Osteoblast (primary cell): ENCODE data around the gene ACAP2. TPM values are rescaled to one million over a fixed set of nuclear protein-coding genes. Genes with fewer than 3 reads are reported as not detected.

Experiments
- DNase-seq: peaks from one replicate; pipeline ENCODE4 v3.0.0; 2011; ENCODE audit warnings: low spot score, mixed read lengths; ENCODE audit not compliant: insufficient read length; ENCODE audit errors: missing footprints
- H2AFZ ChIP-seq: 2 replicates; pipeline ENCODE4 v1.6.0; 2011; ENCODE audit warnings: mild to moderate bottlenecking, low read length
- H3K27ac ChIP-seq: 2 replicates; pipeline ENCODE4 v1.5.1; 2011; ENCODE audit warnings: mild to moderate bottlenecking, low read depth, low read length, moderate library complexity
- H3K27me3 ChIP-seq: 2 replicates; pipeline ENCODE4 v1.6.0; 2012; ENCODE audit warnings: mild to moderate bottlenecking, control low read depth, inconsistent platforms, low read length, moderate library complexity; ENCODE audit not compliant: insufficient read depth
- H3K36me3 ChIP-seq: 2 replicates; pipeline ENCODE4 v1.5.1; 2011; ENCODE audit warnings: mild to moderate bottlenecking, low read length, control low read depth, moderate library complexity; ENCODE audit not compliant: insufficient read depth
- H3K4me1 ChIP-seq: 2 replicates; pipeline ENCODE4 v1.5.1; 2011; ENCODE audit warnings: mild to moderate bottlenecking, low read length, control low read depth, moderate library complexity; ENCODE audit not compliant: insufficient read depth
- H3K4me2 ChIP-seq: 2 replicates; pipeline ENCODE4 v1.6.0; 2011; ENCODE audit warnings: mild to moderate bottlenecking, low read length; ENCODE audit not compliant: insufficient read depth
- H3K4me3 ChIP-seq: fragments of 200-600 bp; sonication (generic); 3 replicates; pipeline ENCODE4 v1.5.1; 2012; ENCODE audit warnings: mild to moderate bottlenecking, low read length, inconsistent platforms; ENCODE audit not compliant: insufficient read depth
- H3K79me2 ChIP-seq: 2 replicates; pipeline ENCODE4 v1.6.0; 2012; ENCODE audit warnings: mild to moderate bottlenecking, low read length, control low read depth, inconsistent platforms; ENCODE audit not compliant: insufficient read depth
- H3K9me3 ChIP-seq: 2 replicates; pipeline ENCODE4 v1.5.1; 2011; ENCODE audit warnings: low read depth, low read length, control low read depth
- H4K20me1 ChIP-seq: 2 replicates; pipeline ENCODE4 v1.6.0; 2012; ENCODE audit warnings: mild to moderate bottlenecking, low read length, control low read depth; ENCODE audit not compliant: insufficient read depth
- total RNA-seq: library from RNA; depleted of rRNA; stranded (reverse); fragments of >200 nt; gene quantifications from 2 replicates; pipeline ENCODE4 v1.2.3, GENCODE V29; 2012
- TF ChIP-seq, protein P1 (sequence below): IDR thresholded peaks from 2 replicates; pipeline ENCODE4 v1.5.1; 2011; ENCODE audit warnings: mild to moderate bottlenecking, low read depth, low read length, moderate library complexity; ENCODE audit errors: extremely low read depth

Gene ACAP2
- total RNA-seq, 1 donor: 121 TPM

DNA sequence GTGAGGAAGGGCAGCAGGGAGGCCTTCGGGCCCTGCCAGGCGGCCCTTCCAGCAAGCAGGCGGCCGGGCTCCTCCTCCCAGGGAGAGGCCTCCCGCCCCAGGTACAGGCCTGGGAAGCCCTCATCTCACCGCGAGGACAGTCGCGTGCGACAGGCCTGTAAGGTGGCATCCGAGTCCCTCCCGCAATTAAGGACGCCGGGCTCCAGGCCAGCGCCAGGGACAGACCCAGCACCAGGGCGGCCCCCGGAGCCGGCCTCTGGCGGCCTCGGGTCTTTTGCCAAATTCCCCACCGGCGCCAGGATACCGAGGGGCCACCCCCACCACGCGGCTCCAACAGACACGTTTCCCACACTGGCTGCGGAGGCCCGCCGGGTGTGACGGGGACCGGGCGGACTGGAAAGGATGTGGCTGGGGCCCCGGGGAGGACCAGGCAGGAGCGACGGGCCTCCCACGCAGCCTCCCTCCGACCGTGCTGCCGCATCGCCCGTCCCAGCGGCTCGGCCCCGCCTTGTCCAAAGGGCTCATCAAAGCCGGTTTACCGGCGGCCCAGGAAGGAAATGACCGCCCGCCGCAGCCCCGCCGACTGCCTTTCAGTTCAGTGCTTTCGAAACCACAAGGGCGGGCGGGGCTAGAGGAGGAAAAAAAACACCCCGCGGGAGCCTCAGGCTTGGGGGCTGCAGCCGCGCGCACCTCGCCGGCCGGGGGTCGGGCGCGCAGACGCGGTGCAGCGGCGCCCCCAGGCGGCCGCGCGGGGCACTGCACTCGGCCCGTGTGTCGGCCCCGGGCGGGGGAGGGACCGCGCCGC lies 183.1 kb downstream of the ACAP2 start:
- peak overlapping the region; percentile 93 for H3K4me2 ChIP-seq
- peak; percentile 100 for DNase-seq
- peak overlapping the region; percentile 86 for H3K4me3 ChIP-seq
- no peaks in the 10 kb centered on the region for H4K20me1 ChIP-seq
- H3K27ac ChIP-seq: peak overlapping the region; percentile 86
- no peaks in the 10 kb centered on the region for H3K9me3 ChIP-seq
- H3K27me3 ChIP-seq: no peaks in the 10 kb centered on the region
- peak overlapping the region; percentile 81 for H2AFZ ChIP-seq
- TF ChIP-seq, protein P1, sequence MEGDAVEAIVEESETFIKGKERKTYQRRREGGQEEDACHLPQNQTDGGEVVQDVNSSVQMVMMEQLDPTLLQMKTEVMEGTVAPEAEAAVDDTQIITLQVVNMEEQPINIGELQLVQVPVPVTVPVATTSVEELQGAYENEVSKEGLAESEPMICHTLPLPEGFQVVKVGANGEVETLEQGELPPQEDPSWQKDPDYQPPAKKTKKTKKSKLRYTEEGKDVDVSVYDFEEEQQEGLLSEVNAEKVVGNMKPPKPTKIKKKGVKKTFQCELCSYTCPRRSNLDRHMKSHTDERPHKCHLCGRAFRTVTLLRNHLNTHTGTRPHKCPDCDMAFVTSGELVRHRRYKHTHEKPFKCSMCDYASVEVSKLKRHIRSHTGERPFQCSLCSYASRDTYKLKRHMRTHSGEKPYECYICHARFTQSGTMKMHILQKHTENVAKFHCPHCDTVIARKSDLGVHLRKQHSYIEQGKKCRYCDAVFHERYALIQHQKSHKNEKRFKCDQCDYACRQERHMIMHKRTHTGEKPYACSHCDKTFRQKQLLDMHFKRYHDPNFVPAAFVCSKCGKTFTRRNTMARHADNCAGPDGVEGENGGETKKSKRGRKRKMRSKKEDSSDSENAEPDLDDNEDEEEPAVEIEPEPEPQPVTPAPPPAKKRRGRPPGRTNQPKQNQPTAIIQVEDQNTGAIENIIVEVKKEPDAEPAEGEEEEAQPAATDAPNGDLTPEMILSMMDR: peak; percentile 30
- H3K36me3 ChIP-seq: no peaks in the 10 kb centered on the region
- H3K4me1 ChIP-seq: peaks cover 13% of the 10 kb centered on the region
- H3K79me2 ChIP-seq: peaks cover 36% of the 10 kb centered on the region

DNA sequence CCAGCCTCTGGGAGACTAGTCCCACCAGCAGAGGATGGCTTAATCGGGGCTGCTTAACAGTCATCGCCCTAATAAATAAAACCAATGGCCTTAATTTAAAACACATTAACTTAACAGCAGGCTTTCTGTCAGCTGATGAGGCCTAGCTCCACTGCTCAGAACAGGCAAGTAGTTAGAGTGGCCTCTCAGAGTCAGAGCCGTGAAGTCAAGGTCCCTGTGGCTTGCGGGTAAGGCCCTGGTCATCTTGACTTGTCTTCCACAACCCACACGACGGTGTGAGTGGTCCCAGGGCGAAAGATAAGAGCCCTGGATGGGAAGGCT lies 183.7 kb downstream of the ACAP2 start:
- Histone ChIP-seq H3K9me3 (no peaks in the 10 kb centered on the region), H4K20me1 (no peaks in the 10 kb centered on the region), H3K4me2 (peak overlapping the region; percentile 84), H3K79me2 (peaks cover 34% of the 10 kb centered on the region), H3K4me3 (peak overlapping the region; percentile 86), H2AFZ (peak overlapping the region; percentile 81), H3K4me1 (peaks cover 13% of the 10 kb centered on the region), H3K36me3 (no peaks in the 10 kb centered on the region), H3K27me3 (no peaks in the 10 kb centered on the region), H3K27ac (peak overlapping the region; percentile 86)
- no peak for DNase-seq
- TF ChIP-seq, protein P1: no peak

DNA sequence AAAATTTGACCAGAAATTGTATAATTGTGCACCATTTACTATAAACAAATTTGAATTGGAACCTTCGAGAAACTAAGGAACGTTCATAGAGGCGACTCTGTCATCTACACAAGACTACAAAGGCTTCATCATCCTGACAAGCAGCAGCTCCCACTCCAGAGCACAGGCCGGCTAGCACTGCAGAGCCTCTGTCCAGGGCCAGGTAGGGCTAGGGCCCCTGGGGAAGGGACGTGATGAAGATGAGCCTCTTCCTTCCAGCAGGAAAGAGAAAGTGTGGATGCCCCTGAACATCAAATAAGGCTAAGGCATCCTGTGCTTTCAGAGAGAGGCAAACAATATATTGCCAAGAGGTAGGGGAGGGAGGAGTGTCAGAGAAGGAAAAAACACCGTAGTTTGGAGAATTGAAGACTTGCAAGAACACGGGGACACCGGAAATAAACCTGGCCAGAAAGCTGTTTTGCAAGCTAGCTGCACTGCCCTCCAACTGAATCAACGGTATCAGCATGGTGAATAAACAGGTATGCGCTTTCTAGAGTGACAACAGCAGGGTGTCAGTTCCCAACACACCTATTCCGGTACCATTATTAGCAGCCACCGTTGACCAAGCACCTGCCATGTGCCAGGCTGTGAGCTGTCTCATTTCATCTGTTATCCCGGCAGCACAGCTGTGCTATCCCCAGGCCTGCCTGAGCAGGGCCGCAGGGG lies 184.2 kb downstream of the ACAP2 start:
- H3K4me2 ChIP-seq: peak overlapping the region; percentile 84
- TF ChIP-seq, protein P1: no peak
- H3K27me3 ChIP-seq: no peaks in the 10 kb centered on the region
- H3K36me3 ChIP-seq: no peaks in the 10 kb centered on the region
- peak overlapping the region; percentile 86 for H3K4me3 ChIP-seq
- H3K4me1 ChIP-seq: peaks cover 13% of the 10 kb centered on the region
- H3K79me2 ChIP-seq: peaks cover 30% of the 10 kb centered on the region
- peak; percentile 78 for DNase-seq
- no peak overlapping the region for H2AFZ ChIP-seq
- H3K9me3 ChIP-seq: no peaks in the 10 kb centered on the region
- no peaks in the 10 kb centered on the region for H4K20me1 ChIP-seq
- H3K27ac ChIP-seq: peak overlapping the region; percentile 86
